HEK293 (cell line): ENCODE data around the gene CREB3L1.

ENCODE experiments used
- ZNF121 ChIP-seq: fragments of 450-650 bp; formaldehyde crosslinking; IDR thresholded peaks from 2 replicates; pipeline ENCODE4 v1.5.1; 2016; ENCODE audit warnings: missing biosample characterization, missing genetic modification characterization
- ZNF274 ChIP-seq, 2 experiments: fragments of 200-500 bp in 1 of 2; fragments of 450-650 bp in 1 of 2; sonication (Bioruptor generic) in 1 of 2; formaldehyde crosslinking in 1 of 2; IDR thresholded peaks; 2 replicates each; pipeline versions ENCODE4 v1.5.1 to v1.6.1; 2014 to 2016; ENCODE audit warnings: borderline replicate concordance in 1 of 2, inconsistent platforms in 1 of 2, low read length in 1 of 2, missing biosample characterization in 1 of 2, missing genetic modification characterization in 1 of 2
- TF ChIP-seq, protein P1 (sequence below): fragments of 450-650 bp; formaldehyde crosslinking; IDR thresholded peaks from 2 replicates; pipeline ENCODE4 v1.5.1; 2017; ENCODE audit warnings: missing biosample characterization, missing genetic modification characterization
- TF ChIP-seq, protein P2 (sequence below): fragments of 450-650 bp; formaldehyde crosslinking; IDR thresholded peaks from 2 replicates; pipeline ENCODE4 v1.5.1; 2016; ENCODE audit warnings: missing biosample characterization, missing genetic modification characterization
- TF ChIP-seq, protein P3 (sequence below): IDR thresholded peaks from 2 replicates; pipeline ENCODE4 v1.6.1; 2011; ENCODE audit warnings: mild to moderate bottlenecking, low read depth, low read length, borderline replicate concordance
- TF ChIP-seq, protein P4 (sequence below): fragments of 450-650 bp; formaldehyde crosslinking; IDR thresholded peaks from 2 replicates; pipeline ENCODE4 v1.5.1; 2016; ENCODE audit warnings: missing biosample characterization, missing genetic modification characterization

DNA sequence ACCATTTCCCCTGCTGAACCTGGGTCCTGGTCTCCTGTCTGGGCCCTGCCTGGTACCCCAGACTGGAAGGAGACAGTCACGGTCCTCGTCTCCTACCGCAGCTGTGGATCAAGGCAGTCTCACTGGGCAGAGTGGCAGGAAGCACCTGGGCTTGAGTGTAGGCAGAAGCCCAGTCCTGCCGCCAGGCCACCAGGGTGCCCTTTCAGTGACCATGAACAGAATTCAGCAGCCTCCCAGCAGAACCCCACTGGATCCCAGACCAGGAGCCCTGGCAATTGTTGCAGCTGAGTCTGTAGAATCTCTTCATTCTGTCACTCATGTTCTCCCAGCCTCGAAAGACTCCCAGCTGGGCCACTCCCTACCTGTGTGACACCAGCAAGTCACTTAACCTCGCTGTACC is 25.5 kb upstream of the CREB3L1 start:
- TF ChIP-seq, protein P1, sequence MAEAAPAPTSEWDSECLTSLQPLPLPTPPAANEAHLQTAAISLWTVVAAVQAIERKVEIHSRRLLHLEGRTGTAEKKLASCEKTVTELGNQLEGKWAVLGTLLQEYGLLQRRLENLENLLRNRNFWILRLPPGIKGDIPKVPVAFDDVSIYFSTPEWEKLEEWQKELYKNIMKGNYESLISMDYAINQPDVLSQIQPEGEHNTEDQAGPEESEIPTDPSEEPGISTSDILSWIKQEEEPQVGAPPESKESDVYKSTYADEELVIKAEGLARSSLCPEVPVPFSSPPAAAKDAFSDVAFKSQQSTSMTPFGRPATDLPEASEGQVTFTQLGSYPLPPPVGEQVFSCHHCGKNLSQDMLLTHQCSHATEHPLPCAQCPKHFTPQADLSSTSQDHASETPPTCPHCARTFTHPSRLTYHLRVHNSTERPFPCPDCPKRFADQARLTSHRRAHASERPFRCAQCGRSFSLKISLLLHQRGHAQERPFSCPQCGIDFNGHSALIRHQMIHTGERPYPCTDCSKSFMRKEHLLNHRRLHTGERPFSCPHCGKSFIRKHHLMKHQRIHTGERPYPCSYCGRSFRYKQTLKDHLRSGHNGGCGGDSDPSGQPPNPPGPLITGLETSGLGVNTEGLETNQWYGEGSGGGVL, result no peak
- TF ChIP-seq, protein P2, sequence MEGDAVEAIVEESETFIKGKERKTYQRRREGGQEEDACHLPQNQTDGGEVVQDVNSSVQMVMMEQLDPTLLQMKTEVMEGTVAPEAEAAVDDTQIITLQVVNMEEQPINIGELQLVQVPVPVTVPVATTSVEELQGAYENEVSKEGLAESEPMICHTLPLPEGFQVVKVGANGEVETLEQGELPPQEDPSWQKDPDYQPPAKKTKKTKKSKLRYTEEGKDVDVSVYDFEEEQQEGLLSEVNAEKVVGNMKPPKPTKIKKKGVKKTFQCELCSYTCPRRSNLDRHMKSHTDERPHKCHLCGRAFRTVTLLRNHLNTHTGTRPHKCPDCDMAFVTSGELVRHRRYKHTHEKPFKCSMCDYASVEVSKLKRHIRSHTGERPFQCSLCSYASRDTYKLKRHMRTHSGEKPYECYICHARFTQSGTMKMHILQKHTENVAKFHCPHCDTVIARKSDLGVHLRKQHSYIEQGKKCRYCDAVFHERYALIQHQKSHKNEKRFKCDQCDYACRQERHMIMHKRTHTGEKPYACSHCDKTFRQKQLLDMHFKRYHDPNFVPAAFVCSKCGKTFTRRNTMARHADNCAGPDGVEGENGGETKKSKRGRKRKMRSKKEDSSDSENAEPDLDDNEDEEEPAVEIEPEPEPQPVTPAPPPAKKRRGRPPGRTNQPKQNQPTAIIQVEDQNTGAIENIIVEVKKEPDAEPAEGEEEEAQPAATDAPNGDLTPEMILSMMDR (tag by site-specific recombination), result no peak
- TF ChIP-seq, protein P3, sequence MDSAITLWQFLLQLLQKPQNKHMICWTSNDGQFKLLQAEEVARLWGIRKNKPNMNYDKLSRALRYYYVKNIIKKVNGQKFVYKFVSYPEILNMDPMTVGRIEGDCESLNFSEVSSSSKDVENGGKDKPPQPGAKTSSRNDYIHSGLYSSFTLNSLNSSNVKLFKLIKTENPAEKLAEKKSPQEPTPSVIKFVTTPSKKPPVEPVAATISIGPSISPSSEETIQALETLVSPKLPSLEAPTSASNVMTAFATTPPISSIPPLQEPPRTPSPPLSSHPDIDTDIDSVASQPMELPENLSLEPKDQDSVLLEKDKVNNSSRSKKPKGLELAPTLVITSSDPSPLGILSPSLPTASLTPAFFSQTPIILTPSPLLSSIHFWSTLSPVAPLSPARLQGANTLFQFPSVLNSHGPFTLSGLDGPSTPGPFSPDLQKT, result no peak
- TF ChIP-seq, protein P4, sequence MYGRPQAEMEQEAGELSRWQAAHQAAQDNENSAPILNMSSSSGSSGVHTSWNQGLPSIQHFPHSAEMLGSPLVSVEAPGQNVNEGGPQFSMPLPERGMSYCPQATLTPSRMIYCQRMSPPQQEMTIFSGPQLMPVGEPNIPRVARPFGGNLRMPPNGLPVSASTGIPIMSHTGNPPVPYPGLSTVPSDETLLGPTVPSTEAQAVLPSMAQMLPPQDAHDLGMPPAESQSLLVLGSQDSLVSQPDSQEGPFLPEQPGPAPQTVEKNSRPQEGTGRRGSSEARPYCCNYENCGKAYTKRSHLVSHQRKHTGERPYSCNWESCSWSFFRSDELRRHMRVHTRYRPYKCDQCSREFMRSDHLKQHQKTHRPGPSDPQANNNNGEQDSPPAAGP (tag by site-specific recombination), result no peak
- no peak for TF ChIP-seq ZNF121 (tag by site-specific recombination)
- TF ChIP-seq ZNF274 (IDR thresholded peaks at IDR 0.05; ENCODE audit: low read length), result no peak
- TF ChIP-seq ZNF274 (tag by site-specific recombination; IDR thresholded peaks at IDR 0.05; ENCODE audit: borderline replicate concordance), result no peak
